GM12878 (cell line): ENCODE data around the gene KIZ. TPM values are rescaled to one million over a fixed set of nuclear protein-coding genes. Genes with fewer than 3 reads are reported as not detected.

Experiments used
- ATAC-seq: fragments of 200-7000 bp; cut with Tn5 transposase; 3 replicates; pipeline ENCODE4 v1.9.1; 2020; ENCODE audit warnings: mild to moderate bottlenecking, moderate library complexity
- BruUV-seq: library from RNA; stranded (reverse); fragments of 400-500 nt; replicated peaks from 2 replicates; lab custom pipeline; 2021; lab: Mats Ljungman, UMichigan
- CTCF ChIA-PET: fragments of 300-600 bp; sonication (Branson Sonifier 250); formaldehyde crosslinking; extraction: SDS; loops from one replicate; lab custom pipeline; 2021; ENCODE audit warnings: inconsistent platforms; lab: Yijun Ruan, JAX
- POLR2A ChIA-PET: fragments of 350-600 bp; formaldehyde crosslinking; extraction: SDS; loops from one replicate; lab custom pipeline; 2021; ENCODE audit warnings: inconsistent platforms; lab: Charles Lee
- RAD21 ChIA-PET: fragments of 300-600 bp; sonication (Branson Sonifier 250); formaldehyde crosslinking; loops from one replicate; lab custom pipeline; 2023; ENCODE audit warnings: antibody characterized with exemption; ENCODE audit not compliant: unreplicated experiment; lab: Charles Lee
- SMC1A ChIA-PET: fragments of 300-600 bp; sonication (Branson Sonifier 250); formaldehyde crosslinking; loops from one replicate; lab custom pipeline; 2023; ENCODE audit not compliant: unreplicated experiment, uncharacterized antibody; lab: Charles Lee
- DNase-seq: peaks from one replicate; pipeline ENCODE4 v3.0.0-alpha.2; 2011; ENCODE audit warnings: low read depth, low spot score
- FAIRE-seq: peaks from 3 replicates; lab custom pipeline; 2011; peaks lifted over from hg19 to GRCh38; lab: Jason Lieb, UNC
- H2AFZ ChIP-seq: 2 replicates; pipeline ENCODE4 v1.6.0; 2011; ENCODE audit warnings: low read depth, low read length, control low read depth; ENCODE audit not compliant: control insufficient read depth
- H3K27ac ChIP-seq: 2 replicates; pipeline ENCODE4 v1.5.1; 2011; ENCODE audit warnings: control low read depth; ENCODE audit not compliant: control insufficient read depth, insufficient read depth
- H3K27me3 ChIP-seq, 2 experiments: replicated peaks in 1 of 2; 2 replicates each; pipeline versions ENCODE4 v1.6.0 to v1.6.1; 2011; ENCODE audit warnings: low read length in 1 of 2; ENCODE audit not compliant: control insufficient read depth in 2 of 2, insufficient read depth in 2 of 2
- H3K36me3 ChIP-seq, 2 experiments: 2 replicates each; pipeline ENCODE4 v1.5.1; 2011; ENCODE audit warnings: low read length in 1 of 2; ENCODE audit not compliant: control insufficient read depth in 2 of 2, insufficient read depth in 2 of 2
- H3K4me1 ChIP-seq: 2 replicates; pipeline ENCODE4 v1.6.1; 2011; ENCODE audit warnings: mild to moderate bottlenecking, low read length, moderate library complexity, mixed read lengths; ENCODE audit not compliant: control insufficient read depth, insufficient read depth
- H3K4me2 ChIP-seq: 2 replicates; pipeline ENCODE4 v1.6.0; 2011; ENCODE audit warnings: control low read depth; ENCODE audit not compliant: control insufficient read depth, insufficient read depth
- H3K4me3 ChIP-seq: fragments of 200-600 bp; sonication (generic); 2 replicates; pipeline ENCODE4 v1.5.1; 2016
- H3K79me2 ChIP-seq: 2 replicates; pipeline ENCODE4 v1.6.0; 2011; ENCODE audit warnings: low read length; ENCODE audit not compliant: control insufficient read depth, insufficient read depth
- H3K9ac ChIP-seq: 2 replicates; pipeline ENCODE4 v1.8.0; 2011; ENCODE audit warnings: low read length, control low read depth, mixed read lengths; ENCODE audit not compliant: control insufficient read depth, insufficient read depth
- H3K9me3 ChIP-seq: replicated peaks from 3 replicates; pipeline ENCODE4 v1.5.1; 2011; ENCODE audit warnings: mild to moderate bottlenecking, low read length; ENCODE audit not compliant: control insufficient read depth, insufficient read depth
- H4K20me1 ChIP-seq: 2 replicates; pipeline ENCODE4 v1.6.0; 2011; ENCODE audit not compliant: control insufficient read depth, insufficient read depth
- CBFB ChIP-seq: IDR thresholded peaks from 2 replicates; pipeline ENCODE4 v1.6.1; 2016; ENCODE audit warnings: antibody characterized with exemption, low read depth
- GATAD2B ChIP-seq: fragments of 450-650 bp; conservative IDR thresholded peaks from 2 replicates; pipeline ENCODE4 v1.6.1; 2017; ENCODE audit warnings: low read depth, mild to moderate bottlenecking, moderate library complexity
- HSF1 ChIP-seq: fragments of 150-350 bp; IDR thresholded peaks from 2 replicates; pipeline ENCODE4 v1.6.1; 2014; ENCODE audit warnings: mild to moderate bottlenecking, low read depth, low read length
- MEF2B ChIP-seq: fragments of 450-650 bp; IDR thresholded peaks from 2 replicates; pipeline ENCODE4 v1.6.1; 2018; ENCODE audit warnings: mild to moderate bottlenecking, moderate library complexity; ENCODE audit not compliant: partially characterized antibody, poor library complexity, severe bottlenecking
- MTA2 ChIP-seq: fragments of 450-650 bp; IDR thresholded peaks from 2 replicates; pipeline ENCODE4 v1.6.1; 2016; ENCODE audit warnings: low read depth, mild to moderate bottlenecking, moderate library complexity
- NFYB ChIP-seq: IDR thresholded peaks from 2 replicates; pipeline ENCODE4 v1.6.1; 2011; ENCODE audit warnings: low read depth, mild to moderate bottlenecking, low read length, improper control_type of control experiment, moderate library complexity; ENCODE audit not compliant: insufficient read depth
- NKRF ChIP-seq: fragments of 450-650 bp; conservative IDR thresholded peaks from 2 replicates; pipeline ENCODE4 v1.6.1; 2017; ENCODE audit warnings: mild to moderate bottlenecking, moderate library complexity
- PAX8 ChIP-seq: fragments of 450-650 bp; IDR thresholded peaks from 2 replicates; pipeline ENCODE4 v1.6.1; 2017; ENCODE audit warnings: mild to moderate bottlenecking, moderate library complexity
- POLR2A ChIP-seq: IDR thresholded peaks from 2 replicates; pipeline ENCODE4 v1.6.1; 2011; ENCODE audit warnings: low read depth, mild to moderate bottlenecking, low read length
- RELA ChIP-seq: fragments of 450-650 bp; IDR thresholded peaks from 2 replicates; pipeline ENCODE4 v1.8.0; 2014; ENCODE audit warnings: borderline replicate concordance; ENCODE audit not compliant: partially characterized antibody
- RUNX3 ChIP-seq: IDR thresholded peaks from 2 replicates; pipeline ENCODE4 v1.6.1; 2012; ENCODE audit warnings: low read length, inconsistent platforms
- SREBF2 ChIP-seq: IDR thresholded peaks from 2 replicates; pipeline ENCODE4 v1.6.1; 2012; ENCODE audit warnings: mild to moderate bottlenecking, low read length
- SUPT20H ChIP-seq: IDR thresholded peaks from 2 replicates; pipeline ENCODE4 v1.6.1; 2011; ENCODE audit warnings: low read depth, mild to moderate bottlenecking, low read length, moderate library complexity, borderline replicate concordance; ENCODE audit not compliant: control insufficient read depth
- ZNF207 ChIP-seq: fragments of 450-650 bp; IDR thresholded peaks from 2 replicates; pipeline ENCODE4 v1.6.1; 2014; ENCODE audit warnings: antibody characterized with exemption, mild to moderate bottlenecking, borderline replicate concordance
- WGBS: methylation state at CpG from one replicate; pipeline ENCODE4 v1.1.6; 2016; ENCODE audit warnings: low lambda C conversion rate; ENCODE audit not compliant: insufficient replicate concordance, insufficient coverage; ENCODE audit errors: missing lambda C conversion rate; 5-methylcytosine and 5-hydroxymethylcytosine counted together
- in situ Hi-C: fragments of 300-500 bp; cut with MboI; formaldehyde crosslinking; loops from 9 replicates; pipeline ENCODE4 v1.14.3; 2018; ENCODE audit warnings: mixed read lengths
- intact Hi-C: fragments of 100-400 bp; cut with micrococcal nuclease; formaldehyde crosslinking; loops from one replicate; pipeline ENCODE4 v1.14.2; 2022; ENCODE audit not compliant: unreplicated experiment
- polyA plus RNA-seq, 11 experiments: library from polyadenylated mRNA; depleted of rRNA in 4 of 11; unstranded in 6 of 11; stranded (reverse) in 5 of 11; fragments of >200 nt; fragmentation: Nextera tagmentation in 4 of 11; fragmentation: Illumina TruSeq in 1 of 11; extraction: Ambion mirVana in 4 of 11; extraction: Trizol in 1 of 11; gene quantifications; 1 replicate in 1 of 11; 2 replicates in 10 of 11; pipeline versions ENCODE4 v1.2.1 to v1.2.3, GENCODE V29; 2011 to 2016; ENCODE audit warnings: inconsistent platforms in 2 of 11, missing spikeins in 2 of 11, low read depth in 1 of 11
- total RNA-seq, 4 experiments: library from RNA; depleted of rRNA in 3 of 4; stranded (reverse); fragments of >200 nt in 3 of 4; fragmentation: Illumina TruSeq in 1 of 4; extraction: Trizol in 1 of 4; gene quantifications; 2 replicates each; pipeline versions ENCODE4 v1.2.1 to v1.2.3, GENCODE V29; 2013 to 2021
- TF ChIP-seq, protein P1 (sequence below): IDR thresholded peaks from 2 replicates; pipeline ENCODE4 v1.6.1; 2011; ENCODE audit warnings: mild to moderate bottlenecking, low read depth, low read length, moderate library complexity; ENCODE audit not compliant: insufficient replicate concordance

KIZ gene
- total and polyA plus RNA-seq, 10 of the 15 experiments (the other 5 are each of a cell fraction or from before 2014, with no cell fraction given), result 2.7 to 11.0 (median 7.3) TPM

- ChIA-PET SMC1A (no interaction called here), CTCF (interaction anchor here (2.0 kb wide), 1 partner anchor 21 kb away, joined by 8 read pairs; no protein-coding TSS in a partner anchor), POLR2A (no interaction called here), RAD21 (no interaction called here)
- DNase-seq, result no peak
- WGBS, result 100% methylated on average over 1 of the region's 1 CpG
- Histone ChIP-seq H3K4me3 (no peak overlapping the region), H3K9ac (no peak overlapping the region), H3K27me3 (no peaks in the 10 kb centered on the region), H3K9me3 (no peaks in the 10 kb centered on the region), H2AFZ (no peak overlapping the region), H3K36me3 (no peaks in the 10 kb centered on the region), H3K79me2 (no peaks in the 10 kb centered on the region), H3K4me2 (no peak overlapping the region), H4K20me1 (no peaks in the 10 kb centered on the region), H3K4me1 (no peaks in the 10 kb centered on the region), H3K27ac (no peak overlapping the region)
- intact Hi-C loops (no loop called here), in situ Hi-C loops (no loop called here)
- BruUV-seq, result no TSS peak
- FAIRE-seq, result no peak
- no peak for ATAC-seq
- TF ChIP-seq CBFB, result no peak
- TF ChIP-seq RUNX3, result no peak
- no peak for TF ChIP-seq RELA
- no peak for TF ChIP-seq SUPT20H
- TF ChIP-seq GATAD2B, result no peak
These were observed 88.5 kb downstream of the KIZ start for GRCh38 chr20:21214431-21214830.

DNA sequence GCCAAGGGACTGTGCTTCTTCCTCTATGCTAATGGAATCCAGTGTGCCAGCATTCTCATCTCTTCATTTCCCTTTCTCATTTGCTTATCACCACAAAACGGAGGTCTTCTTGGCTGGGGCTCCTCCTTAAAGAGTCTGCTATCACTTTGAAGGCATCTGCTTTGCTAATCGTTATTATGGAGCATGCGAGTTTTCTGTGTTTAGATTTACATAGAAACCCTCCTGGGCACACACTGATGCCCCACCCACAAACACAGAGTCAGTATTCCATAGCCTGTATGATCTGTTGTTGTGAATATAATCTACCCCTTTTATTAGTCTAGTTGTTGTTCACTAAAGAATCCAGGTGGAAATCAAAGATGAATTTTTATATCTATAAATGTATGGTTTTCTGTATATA, 93.8 kb downstream of the KIZ start:
- no TSS peak for BruUV-seq
- ChIA-PET SMC1A (no interaction called here), CTCF (interaction anchor here (1.4 kb wide), 1 partner anchor 16 kb away, joined by 4 read pairs; no protein-coding TSS in a partner anchor), RAD21 (no interaction called here), POLR2A (no interaction called here)
- ATAC-seq (no peak), DNase-seq (no peak), FAIRE-seq (no peak)
- H2AFZ ChIP-seq, result no peak overlapping the region
- H3K9me3 ChIP-seq, result no peaks in the 10 kb centered on the region
- in situ Hi-C loops, result no loop called here
- no peaks in the 10 kb centered on the region for H4K20me1 ChIP-seq
- no peak overlapping the region for H3K9ac ChIP-seq
- no peak overlapping the region for H3K27ac ChIP-seq
- no peaks in the 10 kb centered on the region for H3K79me2 ChIP-seq
- 52% methylated on average over 3 of the region's 3 CpGs for WGBS
- H3K4me1 ChIP-seq, result no peaks in the 10 kb centered on the region
- no peak overlapping the region for H3K4me3 ChIP-seq
- no peaks in the 10 kb centered on the region for H3K36me3 ChIP-seq
- no peaks in the 10 kb centered on the region for H3K27me3 ChIP-seq
- no peak overlapping the region for H3K4me2 ChIP-seq
- intact Hi-C loops, result no loop called here
- TF ChIP-seq POLR2A (no peak), SREBF2 (no peak), ZNF207 (no peak), MEF2B (no peak), NKRF (no peak), PAX8 (no peak), NFYB (no peak), HSF1 (no peak), MTA2 (no peak)
- TF ChIP-seq, protein P1, sequence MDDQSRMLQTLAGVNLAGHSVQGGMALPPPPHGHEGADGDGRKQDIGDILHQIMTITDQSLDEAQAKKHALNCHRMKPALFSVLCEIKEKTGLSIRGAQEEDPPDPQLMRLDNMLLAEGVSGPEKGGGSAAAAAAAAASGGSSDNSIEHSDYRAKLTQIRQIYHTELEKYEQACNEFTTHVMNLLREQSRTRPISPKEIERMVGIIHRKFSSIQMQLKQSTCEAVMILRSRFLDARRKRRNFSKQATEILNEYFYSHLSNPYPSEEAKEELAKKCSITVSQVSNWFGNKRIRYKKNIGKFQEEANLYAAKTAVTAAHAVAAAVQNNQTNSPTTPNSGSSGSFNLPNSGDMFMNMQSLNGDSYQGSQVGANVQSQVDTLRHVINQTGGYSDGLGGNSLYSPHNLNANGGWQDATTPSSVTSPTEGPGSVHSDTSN, result no peak
